ENCODE data around the gene NLGN1. TPM values are rescaled to one million over a fixed set of nuclear protein-coding genes. Genes with fewer than 3 reads are reported as not detected.

Gene NLGN1
- polyA plus RNA-seq, 4 donors = 0.92 to 1.8 TPM; not detected in 2

- WGBS, 3 donors = 67 to 80% (median 73%) methylated on average over 2 of the region's 2 CpGs
- FAIRE-seq (no peak), DNase-seq (no peak)
- H3K4me1 ChIP-seq (ENCODE audit: control insufficient read depth in 3 of 3, insufficient read depth in 2 of 3, low read depth in 1 of 3, low read length in 2 of 3) = no peaks in the 10 kb centered on the region
- no peak overlapping the region for H3K4me3 ChIP-seq (ENCODE audit: low read depth in 1 of 3, low read length in 3 of 3)
- H3K36me3 ChIP-seq (ENCODE audit: control insufficient read depth in 3 of 3, insufficient read depth in 2 of 3, low read depth in 1 of 3, low read length in 3 of 3) = no peaks in the 10 kb centered on the region
- H3K27me3 ChIP-seq (ENCODE audit: control insufficient read depth in 3 of 3, insufficient read depth in 3 of 3, low read length in 3 of 3) = no peaks in the 10 kb centered on the region
- H3K9me3 ChIP-seq (ENCODE audit: control insufficient read depth in 2 of 2, insufficient read depth in 1 of 2, low read depth in 1 of 2, low read length in 1 of 2) = no peaks in the 10 kb centered on the region
- no peak overlapping the region for H3K27ac ChIP-seq (ENCODE audit: low read depth in 1 of 3, low read length in 2 of 3)
These were observed 622.6 kb downstream of the NLGN1 start for GRCh38 chr3:174020156-174020555.

- Histone ChIP-seq H3K9me3 (ENCODE audit: control insufficient read depth in 2 of 2, insufficient read depth in 1 of 2, low read depth in 1 of 2, low read length in 1 of 2) (peaks cover 0 to 4% of the 10 kb centered on the region in 2 donors), H3K4me1 (ENCODE audit: control insufficient read depth in 3 of 3, insufficient read depth in 2 of 3, low read depth in 1 of 3, low read length in 2 of 3) (no peaks in the 10 kb centered on the region), H3K36me3 (ENCODE audit: control insufficient read depth in 3 of 3, insufficient read depth in 2 of 3, low read depth in 1 of 3, low read length in 3 of 3) (no peaks in the 10 kb centered on the region), H3K4me3 (ENCODE audit: low read depth in 1 of 3, low read length in 3 of 3) (no peak overlapping the region), H3K27me3 (ENCODE audit: control insufficient read depth in 3 of 3, insufficient read depth in 3 of 3, low read length in 3 of 3) (no peaks in the 10 kb centered on the region), H3K27ac (ENCODE audit: low read depth in 1 of 3, low read length in 2 of 3) (no peak overlapping the region)
- no peak for FAIRE-seq
- DNase-seq = peak in 1 of 2 donors; percentile 5
- 67 to 69% (median 67%) methylated on average over 4 of the region's 4 CpGs for WGBS, 3 donors
These were observed 625.9 kb downstream of the NLGN1 start for GRCh38 chr3:174023421-174023820.

DNA sequence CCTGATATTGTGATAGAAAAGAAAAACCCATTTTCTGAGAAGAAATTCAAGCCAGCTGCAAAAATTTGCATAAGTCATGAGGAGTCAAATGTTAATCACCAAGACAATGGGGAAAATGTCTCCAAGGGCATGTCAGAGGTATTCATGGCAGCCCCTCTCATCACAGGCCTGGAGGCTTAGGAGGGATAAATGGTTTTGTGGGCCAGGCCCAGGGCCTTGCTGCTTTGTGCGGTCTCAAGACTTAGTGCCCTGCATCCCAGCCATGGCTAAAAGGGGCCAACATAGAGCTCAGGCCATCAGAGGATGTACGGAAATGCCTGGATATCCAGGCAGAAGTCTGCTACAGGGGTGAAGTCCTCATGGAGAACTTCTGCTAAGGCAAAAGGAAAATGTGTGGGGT is 631.1 kb downstream of the NLGN1 start:
- WGBS, 3 donors = 93 to 94% (median 94%) methylated on average over 2 of the region's 2 CpGs
- Histone ChIP-seq H3K27me3 (ENCODE audit: control insufficient read depth in 3 of 3, insufficient read depth in 3 of 3, low read length in 3 of 3) (no peaks in the 10 kb centered on the region), H3K36me3 (ENCODE audit: control insufficient read depth in 3 of 3, insufficient read depth in 2 of 3, low read depth in 1 of 3, low read length in 3 of 3) (no peaks in the 10 kb centered on the region), H3K9me3 (ENCODE audit: control insufficient read depth in 2 of 2, insufficient read depth in 1 of 2, low read depth in 1 of 2, low read length in 1 of 2) (peaks cover 3 to 11% of the 10 kb centered on the region in 2 donors), H3K27ac (ENCODE audit: low read depth in 1 of 3, low read length in 2 of 3) (no peak overlapping the region), H3K4me1 (ENCODE audit: control insufficient read depth in 3 of 3, insufficient read depth in 2 of 3, low read depth in 1 of 3, low read length in 2 of 3) (no peaks in the 10 kb centered on the region), H3K4me3 (ENCODE audit: low read depth in 1 of 3, low read length in 3 of 3) (no peak overlapping the region)
- FAIRE-seq (no peak), DNase-seq (no peak)

- no peak for DNase-seq
These were observed 637.9 kb downstream of the NLGN1 start for GRCh38 chr3:174035328-174035886.

DNA sequence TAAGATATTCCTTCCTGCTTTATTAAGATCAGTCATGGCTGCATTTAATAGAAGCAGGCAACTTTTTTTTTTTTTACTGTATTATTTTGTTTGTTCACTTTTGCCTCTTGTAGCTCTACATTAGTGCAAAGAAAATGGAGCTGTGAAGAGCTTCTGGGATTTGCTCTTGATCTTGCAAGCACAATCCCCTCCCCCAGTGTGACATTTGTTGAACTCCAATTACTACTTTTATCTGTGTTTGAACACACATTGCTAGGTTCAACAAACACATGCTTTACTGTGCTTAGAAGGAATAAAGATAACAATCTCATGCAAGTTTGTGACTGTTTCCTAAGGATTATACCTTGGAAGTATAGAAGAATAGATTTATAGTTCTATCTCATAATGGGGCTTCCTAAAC is 648.8 kb downstream of the NLGN1 start:
- H3K27ac ChIP-seq (ENCODE audit: low read depth in 1 of 3, low read length in 2 of 3) = no peak overlapping the region
- H3K4me3 ChIP-seq (ENCODE audit: low read depth in 1 of 3, low read length in 3 of 3) = no peak overlapping the region
- DNase-seq (peak in 1 of 2 donors; percentile 1), FAIRE-seq (no peak)
- H3K4me1 ChIP-seq (ENCODE audit: control insufficient read depth in 3 of 3, insufficient read depth in 2 of 3, low read depth in 1 of 3, low read length in 2 of 3) = no peaks in the 10 kb centered on the region
- peaks cover 0 to 11% of the 10 kb centered on the region in 2 donors for H3K9me3 ChIP-seq (ENCODE audit: control insufficient read depth in 2 of 2, insufficient read depth in 1 of 2, low read depth in 1 of 2, low read length in 1 of 2)
- H3K27me3 ChIP-seq (ENCODE audit: control insufficient read depth in 3 of 3, insufficient read depth in 3 of 3, low read length in 3 of 3) = no peaks in the 10 kb centered on the region
- no peaks in the 10 kb centered on the region for H3K36me3 ChIP-seq (ENCODE audit: control insufficient read depth in 3 of 3, insufficient read depth in 2 of 3, low read depth in 1 of 3, low read length in 3 of 3)

More at GRCh38 chr3:174035328-174035886, 637.9 kb downstream of the NLGN1 start:
- no peak overlapping the region for H3K27ac ChIP-seq (ENCODE audit: low read depth in 1 of 3, low read length in 2 of 3)
- no peaks in the 10 kb centered on the region for H3K36me3 ChIP-seq (ENCODE audit: control insufficient read depth in 3 of 3, insufficient read depth in 2 of 3, low read depth in 1 of 3, low read length in 3 of 3)
- H3K4me3 ChIP-seq (ENCODE audit: low read depth in 1 of 3, low read length in 3 of 3) = no peak overlapping the region
- H3K27me3 ChIP-seq (ENCODE audit: control insufficient read depth in 3 of 3, insufficient read depth in 3 of 3, low read length in 3 of 3) = no peaks in the 10 kb centered on the region
- no peaks in the 10 kb centered on the region for H3K9me3 ChIP-seq (ENCODE audit: control insufficient read depth in 2 of 2, insufficient read depth in 1 of 2, low read depth in 1 of 2, low read length in 1 of 2)
- H3K4me1 ChIP-seq (ENCODE audit: control insufficient read depth in 3 of 3, insufficient read depth in 2 of 3, low read depth in 1 of 3, low read length in 2 of 3) = no peaks in the 10 kb centered on the region
- WGBS, 3 donors = 42 to 49% (median 44%) methylated on average over 4 of the region's 4 CpGs
- no peak for FAIRE-seq

DNA sequence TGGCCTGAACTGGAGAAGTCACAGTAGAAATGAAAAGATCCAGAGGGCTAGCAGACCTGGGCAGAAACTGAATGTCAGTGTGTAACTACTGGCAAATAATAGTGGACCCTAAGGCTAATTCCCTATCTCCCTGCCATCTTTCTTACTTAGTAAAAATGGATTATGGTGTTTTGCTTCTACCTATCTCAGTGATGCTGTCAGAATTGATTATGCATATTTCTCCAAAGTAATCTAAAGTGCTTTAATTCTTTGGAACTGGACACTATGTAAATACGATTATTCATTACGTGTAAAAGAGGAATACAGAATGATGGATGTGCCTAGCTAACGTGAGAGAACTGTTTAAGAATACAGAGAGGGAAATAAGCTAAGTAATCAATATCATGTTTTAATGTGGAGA is 651.9 kb downstream of the NLGN1 start:
- Histone ChIP-seq H3K9me3 (ENCODE audit: control insufficient read depth in 2 of 2, insufficient read depth in 1 of 2, low read depth in 1 of 2, low read length in 1 of 2) (peaks cover 0 to 4% of the 10 kb centered on the region in 2 donors), H3K4me3 (ENCODE audit: low read depth in 1 of 3, low read length in 3 of 3) (no peak overlapping the region), H3K27me3 (ENCODE audit: control insufficient read depth in 3 of 3, insufficient read depth in 3 of 3, low read length in 3 of 3) (no peaks in the 10 kb centered on the region), H3K4me1 (ENCODE audit: control insufficient read depth in 3 of 3, insufficient read depth in 2 of 3, low read depth in 1 of 3, low read length in 2 of 3) (no peaks in the 10 kb centered on the region), H3K27ac (ENCODE audit: low read depth in 1 of 3, low read length in 2 of 3) (no peak overlapping the region), H3K36me3 (ENCODE audit: control insufficient read depth in 3 of 3, insufficient read depth in 2 of 3, low read depth in 1 of 3, low read length in 3 of 3) (no peaks in the 10 kb centered on the region)
- DNase-seq = no peak
- WGBS, 3 donors = 59 to 76% (median 72%) methylated on average over 3 of the region's 3 CpGs
- no peak for FAIRE-seq

DNA sequence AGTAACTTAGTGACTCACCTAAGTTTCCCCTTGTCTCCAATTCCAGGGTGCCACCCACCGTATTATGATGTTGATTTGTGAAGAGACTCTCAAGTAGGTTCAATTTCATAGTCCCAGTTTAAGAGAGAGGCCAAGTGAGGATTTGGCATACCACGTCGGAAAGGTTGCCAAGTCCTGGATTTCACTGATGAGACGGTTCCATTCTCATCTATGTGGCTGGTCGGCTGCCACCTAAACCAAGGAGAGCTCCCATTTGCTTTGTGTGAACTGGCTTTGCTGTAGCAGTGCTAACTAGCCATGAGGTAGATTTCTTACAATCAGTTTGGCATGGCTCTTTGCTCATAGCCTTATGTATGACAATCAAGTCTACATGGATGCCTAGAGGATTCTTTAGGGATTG is 653.6 kb downstream of the NLGN1 start:
- no peaks in the 10 kb centered on the region for H3K27me3 ChIP-seq (ENCODE audit: control insufficient read depth in 3 of 3, insufficient read depth in 3 of 3, low read length in 3 of 3)
- DNase-seq = no peak
- no peak for FAIRE-seq
- 87 to 90% (median 89%) methylated on average over 5 of the region's 5 CpGs for WGBS, 3 donors
- no peaks in the 10 kb centered on the region for H3K9me3 ChIP-seq (ENCODE audit: control insufficient read depth in 2 of 2, insufficient read depth in 1 of 2, low read depth in 1 of 2, low read length in 1 of 2)
- no peaks in the 10 kb centered on the region for H3K4me1 ChIP-seq (ENCODE audit: control insufficient read depth in 3 of 3, insufficient read depth in 2 of 3, low read depth in 1 of 3, low read length in 2 of 3)
- H3K36me3 ChIP-seq (ENCODE audit: control insufficient read depth in 3 of 3, insufficient read depth in 2 of 3, low read depth in 1 of 3, low read length in 3 of 3) = no peaks in the 10 kb centered on the region
- H3K27ac ChIP-seq (ENCODE audit: low read depth in 1 of 3, low read length in 2 of 3) = no peak overlapping the region
- no peak overlapping the region for H3K4me3 ChIP-seq (ENCODE audit: low read depth in 1 of 3, low read length in 3 of 3)

- DNase-seq = no peak
- Histone ChIP-seq H3K27ac (ENCODE audit: low read depth in 1 of 3, low read length in 2 of 3) (no peak overlapping the region), H3K4me3 (ENCODE audit: low read depth in 1 of 3, low read length in 3 of 3) (no peak overlapping the region), H3K4me1 (ENCODE audit: control insufficient read depth in 3 of 3, insufficient read depth in 2 of 3, low read depth in 1 of 3, low read length in 2 of 3) (no peaks in the 10 kb centered on the region), H3K9me3 (ENCODE audit: control insufficient read depth in 2 of 2, insufficient read depth in 1 of 2, low read depth in 1 of 2, low read length in 1 of 2) (no peaks in the 10 kb centered on the region), H3K36me3 (ENCODE audit: control insufficient read depth in 3 of 3, insufficient read depth in 2 of 3, low read depth in 1 of 3, low read length in 3 of 3) (no peaks in the 10 kb centered on the region), H3K27me3 (ENCODE audit: control insufficient read depth in 3 of 3, insufficient read depth in 3 of 3, low read length in 3 of 3) (no peaks in the 10 kb centered on the region)
- 73 to 84% (median 78%) methylated on average over 4 of the region's 4 CpGs for WGBS, 3 donors
- FAIRE-seq = no peak
These were observed 661.3 kb downstream of the NLGN1 start for GRCh38 chr3:174058804-174059203.

- 61 to 80% (median 62%) methylated on average over 2 of the region's 2 CpGs for WGBS, 3 donors
- no peak for FAIRE-seq
These were observed 662.9 kb downstream of the NLGN1 start for GRCh38 chr3:174060431-174060830.

More at GRCh38 chr3:174060431-174060830, 662.9 kb downstream of the NLGN1 start:
- Histone ChIP-seq H3K9me3 (ENCODE audit: control insufficient read depth in 2 of 2, insufficient read depth in 1 of 2, low read depth in 1 of 2, low read length in 1 of 2) (no peaks in the 10 kb centered on the region), H3K4me3 (ENCODE audit: low read depth in 1 of 3, low read length in 3 of 3) (no peak overlapping the region), H3K36me3 (ENCODE audit: control insufficient read depth in 3 of 3, insufficient read depth in 2 of 3, low read depth in 1 of 3, low read length in 3 of 3) (no peaks in the 10 kb centered on the region), H3K27me3 (ENCODE audit: control insufficient read depth in 3 of 3, insufficient read depth in 3 of 3, low read length in 3 of 3) (no peaks in the 10 kb centered on the region), H3K4me1 (ENCODE audit: control insufficient read depth in 3 of 3, insufficient read depth in 2 of 3, low read depth in 1 of 3, low read length in 2 of 3) (no peaks in the 10 kb centered on the region), H3K27ac (ENCODE audit: low read depth in 1 of 3, low read length in 2 of 3) (no peak overlapping the region)
- no peak for DNase-seq
